Calu3 (cell line): Measurements from ENCODE around the gene STXBP1. TPM values are rescaled to one million over a fixed set of nuclear protein-coding genes. Genes with fewer than 3 reads are reported as not detected.

Experiments used
- BruUV-seq: library from RNA; stranded (reverse); fragments of 400-500 nt; replicated peaks from 2 replicates; lab custom pipeline; 2021; lab: Mats Ljungman, UMichigan
- CTCF ChIA-PET: fragments of 300-600 bp; sonication (Branson Sonifier 250); formaldehyde crosslinking; loops from one replicate; lab custom pipeline; 2022; ENCODE audit warnings: antibody characterized with exemption; lab: Charles Lee
- DNase-seq: peaks from one replicate; pipeline ENCODE4 v3.0.0; 2022
- H3K27ac Mint-ChIP-seq: one replicate; pipeline ENCODE4 v1.8.0; 2022; ENCODE audit warnings: mixed read lengths; ENCODE audit not compliant: unreplicated experiment
- H3K27me3 Mint-ChIP-seq: one replicate; pipeline ENCODE4 v1.8.0; 2022; ENCODE audit warnings: mixed read lengths; ENCODE audit not compliant: unreplicated experiment
- H3K36me3 Mint-ChIP-seq: one replicate; pipeline ENCODE4 v1.8.0; 2022; ENCODE audit warnings: mild to moderate bottlenecking, moderate library complexity, mixed read lengths; ENCODE audit not compliant: insufficient read depth, unreplicated experiment
- H3K4me1 Mint-ChIP-seq: one replicate; pipeline ENCODE4 v1.8.0; 2022; ENCODE audit warnings: mild to moderate bottlenecking, low read depth, mixed read lengths; ENCODE audit not compliant: unreplicated experiment
- H3K4me3 Mint-ChIP-seq: one replicate; pipeline ENCODE4 v1.8.0; 2022; ENCODE audit warnings: mild to moderate bottlenecking, low read depth, moderate library complexity, mixed read lengths; ENCODE audit not compliant: unreplicated experiment
- H3K9me3 Mint-ChIP-seq: one replicate; pipeline ENCODE4 v1.8.0; 2022; ENCODE audit warnings: low read depth, mixed read lengths; ENCODE audit not compliant: unreplicated experiment
- intact Hi-C: fragments of 100-400 bp; cut with micrococcal nuclease; formaldehyde crosslinking; loops from one replicate; pipeline ENCODE4 v1.10.0; 2022; ENCODE audit not compliant: unreplicated experiment
- total RNA-seq: library from RNA; stranded (reverse); gene quantifications from 2 replicates; pipeline ENCODE4 v1.2.3, GENCODE V29; 2022
- TF ChIP-seq, protein P1 (sequence below): fragments of 200-600 bp; IDR thresholded peaks from one replicate; pipeline ENCODE4 v1.8.0; 2022; ENCODE audit warnings: antibody characterized with exemption; ENCODE audit not compliant: unreplicated experiment

STXBP1 gene
- total RNA-seq, 1 experiment from 2014 or later = 5.9 TPM

DNA sequence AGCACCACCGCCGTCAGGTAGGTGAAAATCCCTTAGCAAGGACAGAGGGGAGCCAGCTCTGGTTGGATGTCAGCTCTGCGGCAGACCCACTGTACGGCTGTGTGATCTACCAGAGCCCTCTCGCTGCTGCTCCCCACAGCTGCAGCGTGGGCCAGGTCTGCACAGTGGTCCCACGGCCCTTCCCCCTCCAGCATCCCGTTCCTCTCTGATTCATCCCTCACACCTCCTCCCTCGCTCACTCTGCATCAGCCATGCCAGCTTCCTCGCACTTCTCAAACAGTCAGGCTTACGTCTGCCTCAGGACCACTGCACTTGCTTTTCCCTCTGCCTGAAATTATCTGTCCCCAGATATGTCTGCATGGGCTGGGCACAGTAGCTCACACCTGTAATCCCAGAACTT, 68.1 kb downstream of the STXBP1 start:
- BruUV-seq = no TSS peak
- no peaks in the 10 kb centered on the region for H3K36me3 Mint-ChIP-seq
- intact Hi-C loops = no loop called here
- no peak overlapping the region for H3K4me3 Mint-ChIP-seq
- CTCF ChIA-PET = interaction anchor here (0.5 to 0.6 kb wide), 2 partner anchors 180 to 389 kb away, joined by 3 read pairs; no protein-coding TSS in a partner anchor
- no peak for DNase-seq
- H3K9me3 Mint-ChIP-seq = no peaks in the 10 kb centered on the region
- no peaks in the 10 kb centered on the region for H3K4me1 Mint-ChIP-seq
- H3K27me3 Mint-ChIP-seq = no peaks in the 10 kb centered on the region
- no peak overlapping the region for H3K27ac Mint-ChIP-seq
- TF ChIP-seq, protein P1, sequence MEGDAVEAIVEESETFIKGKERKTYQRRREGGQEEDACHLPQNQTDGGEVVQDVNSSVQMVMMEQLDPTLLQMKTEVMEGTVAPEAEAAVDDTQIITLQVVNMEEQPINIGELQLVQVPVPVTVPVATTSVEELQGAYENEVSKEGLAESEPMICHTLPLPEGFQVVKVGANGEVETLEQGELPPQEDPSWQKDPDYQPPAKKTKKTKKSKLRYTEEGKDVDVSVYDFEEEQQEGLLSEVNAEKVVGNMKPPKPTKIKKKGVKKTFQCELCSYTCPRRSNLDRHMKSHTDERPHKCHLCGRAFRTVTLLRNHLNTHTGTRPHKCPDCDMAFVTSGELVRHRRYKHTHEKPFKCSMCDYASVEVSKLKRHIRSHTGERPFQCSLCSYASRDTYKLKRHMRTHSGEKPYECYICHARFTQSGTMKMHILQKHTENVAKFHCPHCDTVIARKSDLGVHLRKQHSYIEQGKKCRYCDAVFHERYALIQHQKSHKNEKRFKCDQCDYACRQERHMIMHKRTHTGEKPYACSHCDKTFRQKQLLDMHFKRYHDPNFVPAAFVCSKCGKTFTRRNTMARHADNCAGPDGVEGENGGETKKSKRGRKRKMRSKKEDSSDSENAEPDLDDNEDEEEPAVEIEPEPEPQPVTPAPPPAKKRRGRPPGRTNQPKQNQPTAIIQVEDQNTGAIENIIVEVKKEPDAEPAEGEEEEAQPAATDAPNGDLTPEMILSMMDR = no peak

- Mint-ChIP-seq H3K4me3 (no peak overlapping the region), H3K9me3 (no peaks in the 10 kb centered on the region), H3K27me3 (no peaks in the 10 kb centered on the region), H3K36me3 (no peaks in the 10 kb centered on the region), H3K4me1 (no peaks in the 10 kb centered on the region), H3K27ac (no peak overlapping the region)
- TF ChIP-seq, protein P1 = no peak
- no TSS peak for BruUV-seq
- CTCF ChIA-PET = interaction anchor here (0.6 kb wide), 1 partner anchor 96 kb away, joined by 6 read pairs; no protein-coding TSS in a partner anchor
- intact Hi-C loops = no loop called here
- no peak for DNase-seq
Measured at GRCh38 chr9:127680846-127681245, 68.8 kb downstream of the STXBP1 start.

- CTCF ChIA-PET = interaction anchor here (0.6 kb wide), 1 partner anchor 10 kb away, joined by 8 read pairs; no protein-coding TSS in a partner anchor
- Mint-ChIP-seq H3K36me3 (no peaks in the 10 kb centered on the region), H3K4me1 (no peaks in the 10 kb centered on the region), H3K27me3 (no peaks in the 10 kb centered on the region), H3K9me3 (no peaks in the 10 kb centered on the region), H3K27ac (no peak overlapping the region), H3K4me3 (no peak overlapping the region)
- BruUV-seq = no TSS peak
- TF ChIP-seq, protein P1 = no peak
- no peak for DNase-seq
- intact Hi-C loops = no loop called here
Measured at GRCh38 chr9:127682351-127683136, 70.5 kb downstream of the STXBP1 start.

DNA sequence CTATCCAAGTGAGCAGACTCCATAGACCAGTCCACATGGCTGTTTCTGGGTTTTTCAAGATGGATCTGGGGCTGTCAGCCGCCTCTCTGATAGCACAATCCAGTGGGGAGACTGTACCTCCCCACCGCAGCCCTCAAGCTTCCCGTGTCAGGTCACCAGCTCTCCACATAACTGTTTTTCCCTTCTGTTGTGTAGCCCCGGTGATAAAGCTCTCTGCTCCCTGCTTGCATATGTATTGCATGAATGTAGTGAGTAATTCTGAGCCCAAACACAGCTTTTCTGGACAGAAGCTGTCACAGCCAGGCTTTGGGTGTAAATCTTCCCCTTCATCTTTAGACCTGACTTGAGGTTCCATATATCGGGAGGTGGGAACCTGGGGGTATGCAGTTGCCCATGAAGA, 71.6 kb downstream of the STXBP1 start:
- Mint-ChIP-seq H3K4me1 (no peaks in the 10 kb centered on the region), H3K9me3 (no peaks in the 10 kb centered on the region), H3K4me3 (no peak overlapping the region), H3K27me3 (no peaks in the 10 kb centered on the region), H3K27ac (no peak overlapping the region), H3K36me3 (no peaks in the 10 kb centered on the region)
- CTCF ChIA-PET = interaction anchor here (0.5 kb wide), 1 partner anchor 139 kb away, joined by 7 read pairs; no protein-coding TSS in a partner anchor
- TF ChIP-seq, protein P1 = no peak
- intact Hi-C loops = no loop called here
- BruUV-seq = no TSS peak
- DNase-seq = no peak
